Measurements from ENCODE around the gene ASCL5.

- TF ChIP-seq CTCF (IDR thresholded peaks at IDR 0.05; ENCODE audit: borderline replicate concordance, extremely low read depth, low read length, poor library complexity, severe bottlenecking), result no peak
- no peak for TF ChIP-seq EZH2 (IDR thresholded peaks at IDR 0.05; ENCODE audit: borderline replicate concordance, low read depth, low read length, severe bottlenecking)
Measured at GRCh38 chr1:201096977-201097856, 29.8 kb downstream of the ASCL5 start.

Data from DND-41 (cell line).